Epithelial cell of proximal tubule (primary cell): ENCODE results near the gene KCNN4. TPM values are rescaled to one million over a fixed set of nuclear protein-coding genes. Genes with fewer than 3 reads are reported as not detected.

Experiments used
- total RNA-seq: library from RNA; depleted of rRNA; stranded (reverse); fragments of >200 nt; gene quantifications from 2 replicates; pipeline ENCODE4 v1.2.3, GENCODE V29; 2015

KCNN4 gene
- total RNA-seq, 1 donor from 2014 or later = 11.6 TPM

Other genes with a start within 250 kb of the KCNN4 start
- gene ZNF575, start 247.8 kb downstream of the KCNN4 start, total RNA-seq = not detected in 2 replicates
- gene XRCC1, start 205.4 kb downstream of the KCNN4 start, total RNA-seq = 31.4 and 42.9 TPM in 2 replicates
- gene PINLYP, start 205.2 kb downstream of the KCNN4 start, total RNA-seq = 0.43 and 2.3 TPM in 2 replicates
- gene IRGQ, start 184.8 kb downstream of the KCNN4 start, total RNA-seq = 20.8 and 21.3 TPM in 2 replicates
- 6.9 and 10.9 TPM in 2 replicates for gene ZNF576, start 184.4 kb downstream of the KCNN4 start, total RNA-seq
- 0.12 TPM in 1 of 2 replicates, not detected in the other for gene SRRM5, start 168.9 kb downstream of the KCNN4 start, total RNA-seq
- gene ZNF428, start 161.3 kb downstream of the KCNN4 start, total RNA-seq = 36.7 and 60.7 TPM in 2 replicates
- 7.7 and 16.4 TPM in 2 replicates for gene CADM4, start 141.1 kb downstream of the KCNN4 start, total RNA-seq
- 150 and 335 TPM in 2 replicates for gene PLAUR, start 110.8 kb downstream of the KCNN4 start, total RNA-seq
- not detected in 2 replicates for gene IRGC, start 64.9 kb downstream of the KCNN4 start, total RNA-seq
- 15.8 and 29.9 TPM in 2 replicates for gene SMG9, start 26.0 kb downstream of the KCNN4 start, total RNA-seq
- 1.2 TPM in 1 of 2 replicates, not detected in the other for gene LYPD5, start 21.5 kb upstream of the KCNN4 start, total RNA-seq
- 2.9 and 3.5 TPM in 2 replicates for gene ZNF283, start 46.3 kb upstream of the KCNN4 start, total RNA-seq
- gene ZNF404, start 103.0 kb upstream of the KCNN4 start, total RNA-seq = 1.2 and 1.5 TPM in 2 replicates
- gene ZNF45, start 154.3 kb upstream of the KCNN4 start, total RNA-seq = 3.3 and 4.8 TPM in 2 replicates
- 2.5 and 5.6 TPM in 2 replicates for gene ZNF221, start 170.3 kb upstream of the KCNN4 start, total RNA-seq
- gene ZNF155, start 203.2 kb upstream of the KCNN4 start, total RNA-seq = 2.8 and 4.3 TPM in 2 replicates
- 1.7 TPM in 2 replicates for gene ZNF230, start 222.0 kb upstream of the KCNN4 start, total RNA-seq
- 2.7 and 3.7 TPM in 2 replicates for gene ZNF222, start 244.4 kb upstream of the KCNN4 start, total RNA-seq